Neutrophil (primary cell): Measurements from ENCODE around the gene EGFR.

Experiments
- H3K27ac ChIP-seq: fragments of 200-600 bp; sonication (generic); 2 replicates; pipeline ENCODE4 v1.5.1; 2016; ENCODE audit warnings: mild to moderate bottlenecking, moderate library complexity
- H3K27me3 ChIP-seq: fragments of 200-600 bp; sonication (generic); 2 replicates; pipeline ENCODE4 v1.6.0; 2016; ENCODE audit warnings: mild to moderate bottlenecking
- H3K36me3 ChIP-seq: fragments of 200-600 bp; sonication (generic); 2 replicates; pipeline ENCODE4 v1.5.1; 2017
- H3K4me1 ChIP-seq, 2 experiments: fragments of 200-600 bp in 1 of 2; sonication (generic) in 1 of 2; 1 replicate in 1 of 2; 2 replicates in 1 of 2; pipeline versions ENCODE4 v1.5.1 to v1.6.1; 2013 to 2016; ENCODE audit warnings: low read depth in 1 of 2, low read length in 1 of 2, mild to moderate bottlenecking in 1 of 2, moderate library complexity in 1 of 2; ENCODE audit not compliant: control insufficient read depth in 1 of 2, insufficient read depth in 1 of 2
- H3K4me3 ChIP-seq, 2 experiments: fragments of 200-600 bp in 1 of 2; sonication (generic) in 1 of 2; 1 replicate in 1 of 2; 2 replicates in 1 of 2; pipeline ENCODE4 v1.5.1; 2013 to 2016; ENCODE audit warnings: low read depth in 1 of 2, low read length in 1 of 2, mild to moderate bottlenecking in 1 of 2, moderate library complexity in 1 of 2
- H3K9me3 ChIP-seq: fragments of 200-600 bp; sonication (generic); 2 replicates; pipeline ENCODE4 v1.5.1; 2016
- CTCF ChIP-seq: fragments of 200-600 bp; sonication (generic); IDR thresholded peaks from 2 replicates; pipeline ENCODE4 v1.5.1; 2016; ENCODE audit warnings: antibody characterized with exemption

The EGFR gene

DNA sequence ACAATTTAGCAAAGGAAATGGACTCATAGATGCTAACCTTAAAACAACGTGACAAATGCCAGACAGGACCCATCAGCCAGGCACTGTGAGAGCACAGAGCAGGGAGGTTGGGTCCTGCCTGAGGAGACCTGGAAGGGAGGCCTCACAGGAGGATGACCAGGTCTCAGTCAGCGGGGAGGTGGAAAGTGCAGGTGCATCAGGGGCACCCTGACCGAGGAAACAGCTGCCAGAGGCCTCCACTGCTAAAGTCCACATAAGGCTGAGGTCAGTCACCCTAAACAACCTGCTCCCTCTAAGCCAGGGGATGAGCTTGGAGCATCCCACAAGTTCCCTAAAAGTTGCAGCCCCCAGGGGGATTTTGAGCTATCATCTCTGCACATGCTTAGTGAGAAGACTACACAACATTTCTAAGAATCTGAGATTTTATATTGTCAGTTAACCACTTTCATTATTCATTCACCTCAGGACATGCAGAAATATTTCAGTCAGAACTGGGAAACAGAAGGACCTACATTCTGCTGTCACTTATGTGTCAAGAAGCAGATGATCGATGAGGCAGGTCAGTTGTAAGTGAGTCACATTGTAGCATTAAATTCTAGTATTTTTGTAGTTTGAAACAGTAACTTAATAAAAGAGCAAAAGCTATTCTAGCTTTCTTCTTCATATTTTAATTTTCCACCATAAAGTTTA lies 188.8 kb downstream of the EGFR start:
- no peak for TF ChIP-seq CTCF
- H3K36me3 ChIP-seq, result no peaks in the 10 kb centered on the region
- H3K4me3 ChIP-seq, result no peak overlapping the region
- no peaks in the 10 kb centered on the region for H3K27me3 ChIP-seq
- no peaks in the 10 kb centered on the region for H3K9me3 ChIP-seq
- no peak overlapping the region for H3K27ac ChIP-seq
- H3K4me1 ChIP-seq, result no peaks in the 10 kb centered on the region

DNA sequence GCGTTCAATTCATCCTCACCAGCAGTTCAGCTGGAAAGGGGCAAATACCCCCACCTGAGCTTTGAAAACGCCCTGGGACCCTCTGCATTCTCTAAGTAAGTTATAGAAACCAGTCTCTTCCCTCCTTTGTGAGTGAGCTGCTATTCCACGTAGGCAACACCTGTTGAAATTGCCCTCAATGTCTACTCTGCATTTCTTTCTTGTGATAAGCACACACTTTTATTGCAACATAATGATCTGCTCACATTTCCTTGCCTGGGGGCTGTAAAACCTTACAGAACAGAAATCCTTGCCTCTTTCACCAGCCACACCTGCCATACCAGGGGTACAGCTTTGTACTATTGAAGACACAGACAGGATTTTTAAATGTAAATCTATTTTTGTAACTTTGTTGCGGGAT lies 190.5 kb downstream of the EGFR start:
- H3K36me3 ChIP-seq, result no peaks in the 10 kb centered on the region
- TF ChIP-seq CTCF, result no peak

DNA sequence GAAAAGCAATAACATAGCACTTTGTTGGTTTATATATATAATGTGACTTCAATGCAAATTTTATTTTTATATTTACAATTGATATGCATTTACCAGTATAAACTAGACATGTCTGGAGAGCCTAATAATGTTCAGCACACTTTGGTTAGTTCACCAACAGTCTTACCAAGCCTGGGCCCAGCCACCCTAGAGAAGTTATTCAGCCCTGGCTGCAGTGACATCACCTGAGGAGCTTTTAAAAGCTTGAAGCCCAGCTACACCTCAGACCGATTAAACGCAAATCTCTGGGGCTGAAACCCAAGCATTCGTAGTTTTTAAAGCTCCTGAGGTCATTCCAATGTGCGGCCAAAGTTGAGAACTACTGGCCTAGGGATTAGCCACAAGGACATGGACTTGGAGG lies 191.4 kb downstream of the EGFR start:
- Histone ChIP-seq H3K4me3 (no peak overlapping the region), H3K36me3 (no peaks in the 10 kb centered on the region), H3K27ac (no peak overlapping the region), H3K4me1 (no peaks in the 10 kb centered on the region), H3K9me3 (no peaks in the 10 kb centered on the region), H3K27me3 (no peaks in the 10 kb centered on the region)
- no peak for TF ChIP-seq CTCF

More for the DNA sequence above, 190.5 kb downstream of the EGFR start:
- Histone ChIP-seq H3K27me3 (no peaks in the 10 kb centered on the region), H3K4me3 (no peak overlapping the region), H3K4me1 (no peaks in the 10 kb centered on the region), H3K9me3 (no peaks in the 10 kb centered on the region), H3K27ac (no peak overlapping the region)

DNA sequence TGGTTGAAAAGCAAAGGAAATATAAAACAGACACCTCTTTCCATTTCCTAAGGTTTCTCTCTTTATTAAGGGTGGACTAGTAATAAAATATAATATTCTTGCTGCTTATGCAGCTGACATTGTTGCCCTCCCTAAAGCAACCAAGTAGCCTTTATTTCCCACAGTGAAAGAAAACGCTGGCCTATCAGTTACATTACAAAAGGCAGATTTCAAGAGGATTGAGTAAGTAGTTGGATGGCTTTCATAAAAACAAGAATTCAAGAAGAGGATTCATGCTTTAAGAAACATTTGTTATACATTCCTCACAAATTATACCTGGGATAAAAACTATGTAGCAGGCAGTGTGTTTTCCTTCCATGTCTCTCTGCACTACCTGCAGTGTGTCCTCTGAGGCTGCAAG lies 191.9 kb downstream of the EGFR start:
- Histone ChIP-seq H3K36me3 (no peaks in the 10 kb centered on the region), H3K27me3 (no peaks in the 10 kb centered on the region), H3K27ac (no peak overlapping the region), H3K4me1 (no peaks in the 10 kb centered on the region), H3K4me3 (no peak overlapping the region), H3K9me3 (no peaks in the 10 kb centered on the region)
- TF ChIP-seq CTCF, result no peak

GRCh38 chr7:55211726-55212125 lies 192.9 kb downstream of the EGFR start:
- Histone ChIP-seq H3K27ac (no peak overlapping the region), H3K4me1 (no peaks in the 10 kb centered on the region), H3K27me3 (no peaks in the 10 kb centered on the region), H3K4me3 (no peak overlapping the region), H3K36me3 (no peaks in the 10 kb centered on the region), H3K9me3 (no peaks in the 10 kb centered on the region)
- no peak for TF ChIP-seq CTCF
